LNCAP (cell line): ENCODE results near the gene HMX1.

Experiments used
- CTCF ChIP-seq: fragments of 450-650 bp; IDR thresholded peaks from 2 replicates; pipeline ENCODE4 v1.5.1; 2017; ENCODE audit warnings: mild to moderate bottlenecking

The HMX1 gene

DNA sequence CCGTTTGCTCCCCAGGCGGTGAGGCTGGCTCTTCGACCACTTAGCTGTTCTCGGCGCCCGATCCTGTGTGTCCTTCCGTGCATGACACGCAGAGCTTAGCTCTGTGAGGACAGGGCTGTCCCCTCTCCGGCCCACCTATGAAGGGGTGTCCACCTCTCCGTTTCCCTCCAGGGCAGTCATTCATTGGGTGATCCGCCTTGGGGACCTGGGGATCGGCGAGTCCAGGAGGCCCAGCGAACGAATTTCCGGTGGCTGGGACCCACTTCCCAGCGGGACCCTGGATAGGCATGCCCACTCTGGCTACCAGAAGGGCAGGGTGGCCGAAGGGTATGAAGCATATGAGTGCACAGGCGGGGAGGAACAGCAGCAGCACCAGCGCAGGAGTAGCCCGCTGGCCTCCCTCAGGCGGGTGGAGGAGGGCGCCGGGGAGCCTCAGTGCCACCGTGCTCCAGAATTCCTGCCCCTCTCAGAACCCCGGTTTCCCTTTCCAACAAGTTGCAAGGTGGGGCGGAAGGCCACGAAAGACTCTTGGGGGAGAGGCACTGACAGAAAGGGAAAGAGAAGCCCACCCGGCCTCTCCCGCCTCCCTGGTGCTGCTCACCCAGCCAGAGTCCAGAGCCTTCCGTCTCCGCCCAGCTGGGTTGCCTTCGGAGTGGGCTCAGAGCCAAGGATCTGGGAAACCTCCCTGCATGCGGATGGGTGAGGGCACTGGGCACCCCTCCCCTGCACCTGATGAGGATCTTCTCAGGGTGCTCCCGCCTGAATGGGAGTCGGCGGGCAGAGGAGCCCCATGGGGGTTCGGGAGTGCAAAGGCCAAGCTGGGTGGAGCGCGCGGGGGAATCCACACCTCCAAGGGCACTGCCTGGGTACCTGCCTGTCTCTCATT, 8.6 kb downstream of the HMX1 start:
- no peak for TF ChIP-seq CTCF

- no peak for TF ChIP-seq CTCF
These were observed 9.3 kb downstream of the HMX1 start for GRCh38 chr4:8862334-8862733.

- no peak for TF ChIP-seq CTCF
These were observed 9.9 kb downstream of the HMX1 start for GRCh38 chr4:8861576-8862295.

GRCh38 chr4:8860892-8861575, 10.6 kb downstream of the HMX1 start:
- no peak for TF ChIP-seq CTCF

GRCh38 chr4:8860096-8860891, 11.3 kb downstream of the HMX1 start:
- TF ChIP-seq CTCF = no peak

DNA sequence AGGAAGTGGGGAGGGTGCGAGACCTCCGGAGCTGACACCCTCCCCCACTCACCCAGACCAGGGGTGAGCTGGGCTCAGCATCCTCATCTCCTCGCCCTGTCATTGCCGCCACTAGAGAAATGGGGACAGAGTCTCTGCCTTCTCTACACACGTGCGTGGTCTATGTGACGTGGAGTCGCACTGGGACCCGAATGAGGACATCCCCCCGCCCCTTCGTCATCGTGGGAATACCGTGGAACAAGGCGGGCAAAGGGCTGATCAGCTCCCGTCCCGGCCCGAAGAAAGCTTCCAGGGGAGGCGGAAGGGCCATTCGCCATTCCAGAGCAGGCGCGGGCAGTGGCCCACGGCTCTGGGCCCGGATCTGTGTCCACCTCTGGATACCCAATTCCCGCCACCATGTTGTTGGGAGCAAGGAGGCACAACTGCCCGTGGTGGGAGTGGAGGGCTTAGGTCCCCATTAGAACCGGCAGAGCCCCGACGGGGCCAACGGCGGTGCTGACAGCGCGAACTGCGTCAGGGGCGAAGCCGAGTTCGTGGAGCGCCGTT, 12.0 kb downstream of the HMX1 start:
- no peak for TF ChIP-seq CTCF

- TF ChIP-seq CTCF = no peak
These were observed 12.9 kb downstream of the HMX1 start for GRCh38 chr4:8858701-8859210.
